Esophagus muscularis mucosa (tissue), 4 donors: ENCODE measurements around the gene ORC3. TPM values are rescaled to one million over a fixed set of nuclear protein-coding genes. Genes with fewer than 3 reads are reported as not detected.
"Not testable (repeated sequence)": the region's sequence is repeated elsewhere in the genome, so short reads cannot be mapped to it uniquely, and the experiment has no call there.

Experiments used
- DNase-seq: peaks from one replicate; pipeline ENCODE4 v3.0.0-alpha.2; 2017; ENCODE audit errors: extremely low spot score
- H3K27ac ChIP-seq, 4 donors: fragments of 200-600 bp; sonication (generic); replicated peaks in 1 of 4; 1 replicate in 3 of 4; 2 replicates in 1 of 4; pipeline ENCODE4 v1.5.1; 2016 to 2019; ENCODE audit warnings: mild to moderate bottlenecking in 1 of 4
- H3K27me3 ChIP-seq, 4 donors: fragments of 200-600 bp; sonication (generic); one replicate each; pipeline versions ENCODE4 v1.5.1 to v1.6.0; 2016 to 2019
- H3K36me3 ChIP-seq, 4 donors: fragments of 200-600 bp; sonication (generic); one replicate each; pipeline ENCODE4 v1.5.1; 2016 to 2019
- H3K4me1 ChIP-seq, 4 donors: fragments of 200-600 bp; sonication (generic); one replicate each; pipeline ENCODE4 v1.5.1; 2016 to 2019
- H3K4me3 ChIP-seq, 4 donors: fragments of 200-600 bp; sonication (generic); 1 replicate in 2 of 4; 2 replicates in 2 of 4; pipeline ENCODE4 v1.5.1; 2016 to 2019; ENCODE audit warnings: mild to moderate bottlenecking in 4 of 4, moderate library complexity in 1 of 4
- H3K9me3 ChIP-seq, 4 donors: fragments of 200-600 bp; sonication (generic); 1 replicate in 3 of 4; 2 replicates in 1 of 4; pipeline ENCODE4 v1.5.1; 2016 to 2019
- EP300 ChIP-seq: sonication (generic); formaldehyde crosslinking; IDR thresholded peaks from one replicate; pipeline ENCODE4 v1.6.1; 2017; ENCODE audit warnings: antibody characterized with exemption
- POLR2A ChIP-seq: fragments of 450-650 bp; IDR thresholded peaks from one replicate; pipeline ENCODE4 v1.6.1; 2017; ENCODE audit warnings: antibody characterized with exemption, moderate library complexity, mild to moderate bottlenecking, low read depth
- POLR2AphosphoS5 ChIP-seq, 2 donors: sonication (generic); formaldehyde crosslinking; IDR thresholded peaks; one replicate each; pipeline ENCODE4 v1.6.1; 2017; ENCODE audit warnings: antibody characterized with exemption in 2 of 2
- whole genome bisulfite sequencing: methylation state at CpG from one replicate; pipeline ENCODE4 v1.1.5; 2018; 5-methylcytosine and 5-hydroxymethylcytosine counted together
- intact Hi-C: fragments of 100-400 bp; cut with DNase I; formaldehyde crosslinking; loops from one replicate; pipeline ENCODE4 v1.15.1; 2023
- total RNA-seq, 4 donors: library from RNA; depleted of rRNA; stranded (reverse); fragments of >200 nt; gene quantifications; one replicate each; pipeline versions ENCODE4 v1.1.0 to v1.2.1, GENCODE V29; 2016
- TF ChIP-seq, protein P1 (sequence below), 3 experiments: fragments of 200-600 bp in 2 of 3; fragments of 450-650 bp in 1 of 3; sonication (generic) in 2 of 3; IDR thresholded peaks; one replicate each; pipeline ENCODE4 v1.5.1; 2017 to 2019; ENCODE audit warnings: antibody characterized with exemption in 3 of 3, mild to moderate bottlenecking in 2 of 3, moderate library complexity in 1 of 3

ORC3 gene
- total RNA-seq, 4 donors from 2014 or later: 9.9 to 18.7 (median 12.6) TPM

DNA sequence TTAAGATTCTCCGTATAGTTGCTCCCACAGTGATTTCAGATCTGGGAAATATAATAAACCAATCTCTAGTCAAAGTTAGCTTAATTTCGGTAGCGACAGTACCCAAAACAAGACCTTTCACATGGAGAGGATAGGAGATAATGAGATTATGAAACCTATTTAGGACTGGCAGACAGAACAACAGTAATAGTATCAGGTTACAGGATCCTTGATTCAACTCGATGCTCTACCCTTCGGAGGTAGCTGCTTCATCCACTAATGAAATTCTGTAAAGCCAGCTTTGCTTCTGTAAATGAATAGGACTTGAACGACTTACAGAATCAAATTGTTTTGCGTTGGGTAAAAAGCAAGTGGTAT lies 112.6 kb downstream of the ORC3 start:
- intact Hi-C loops: no loop called here
- DNase-seq: no peak
- WGBS: 0% methylated on average over 7 of the region's 7 CpGs
- Histone ChIP-seq H3K4me3 (peak overlapping the region; percentile 82 to 99 (median 94)), H3K36me3 (no peaks in the 10 kb centered on the region), H3K9me3 (no peaks in the 10 kb centered on the region), H3K27me3 (no peaks in the 10 kb centered on the region), H3K27ac (peak overlapping the region; percentile 92 to 99 (median 98)), H3K4me1 (peaks cover 21 to 28% (median 24%) of the 10 kb centered on the region in 4 donors)
- TF ChIP-seq EP300 (no peak), POLR2AphosphoS5 (IDR thresholded peaks at IDR 0.05) (no peak), POLR2A (no peak)
- TF ChIP-seq, protein P1, sequence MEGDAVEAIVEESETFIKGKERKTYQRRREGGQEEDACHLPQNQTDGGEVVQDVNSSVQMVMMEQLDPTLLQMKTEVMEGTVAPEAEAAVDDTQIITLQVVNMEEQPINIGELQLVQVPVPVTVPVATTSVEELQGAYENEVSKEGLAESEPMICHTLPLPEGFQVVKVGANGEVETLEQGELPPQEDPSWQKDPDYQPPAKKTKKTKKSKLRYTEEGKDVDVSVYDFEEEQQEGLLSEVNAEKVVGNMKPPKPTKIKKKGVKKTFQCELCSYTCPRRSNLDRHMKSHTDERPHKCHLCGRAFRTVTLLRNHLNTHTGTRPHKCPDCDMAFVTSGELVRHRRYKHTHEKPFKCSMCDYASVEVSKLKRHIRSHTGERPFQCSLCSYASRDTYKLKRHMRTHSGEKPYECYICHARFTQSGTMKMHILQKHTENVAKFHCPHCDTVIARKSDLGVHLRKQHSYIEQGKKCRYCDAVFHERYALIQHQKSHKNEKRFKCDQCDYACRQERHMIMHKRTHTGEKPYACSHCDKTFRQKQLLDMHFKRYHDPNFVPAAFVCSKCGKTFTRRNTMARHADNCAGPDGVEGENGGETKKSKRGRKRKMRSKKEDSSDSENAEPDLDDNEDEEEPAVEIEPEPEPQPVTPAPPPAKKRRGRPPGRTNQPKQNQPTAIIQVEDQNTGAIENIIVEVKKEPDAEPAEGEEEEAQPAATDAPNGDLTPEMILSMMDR (IDR thresholded peaks at IDR 0.05): no peak

DNA sequence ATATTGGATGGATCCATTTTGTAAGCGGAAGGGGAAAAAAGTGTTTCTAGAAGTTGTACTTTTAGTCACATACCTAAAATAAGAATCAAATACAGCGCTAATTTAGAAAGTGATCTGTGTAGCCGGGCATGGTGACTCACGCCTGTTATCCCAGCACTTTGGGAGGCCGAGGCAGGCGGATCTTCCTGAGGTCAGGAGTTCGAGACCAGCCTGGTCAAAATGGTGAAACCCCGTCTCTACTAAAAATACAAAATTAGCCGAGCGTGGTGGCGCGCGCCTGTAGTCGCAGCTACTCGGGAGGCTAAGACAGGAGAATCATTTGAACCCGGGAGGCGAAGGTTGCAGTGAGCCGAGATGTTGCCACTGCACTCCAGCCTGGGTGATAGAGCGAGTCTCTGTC lies 113.1 kb downstream of the ORC3 start:
- Histone ChIP-seq H3K4me1 (peaks cover 16 to 23% (median 20%) of the 10 kb centered on the region in 4 donors), H3K27ac (peak overlapping the region; percentile 92 to 99 (median 98)), H3K4me3 (peak overlapping the region; percentile 82 to 99 (median 94))
- H3K27me3 ChIP-seq, H3K9me3 ChIP-seq, DNase-seq, intact Hi-C loops, H3K36me3 ChIP-seq: not testable (repeated sequence)
- 80% methylated on average over 19 of the region's 19 CpGs for WGBS

DNA sequence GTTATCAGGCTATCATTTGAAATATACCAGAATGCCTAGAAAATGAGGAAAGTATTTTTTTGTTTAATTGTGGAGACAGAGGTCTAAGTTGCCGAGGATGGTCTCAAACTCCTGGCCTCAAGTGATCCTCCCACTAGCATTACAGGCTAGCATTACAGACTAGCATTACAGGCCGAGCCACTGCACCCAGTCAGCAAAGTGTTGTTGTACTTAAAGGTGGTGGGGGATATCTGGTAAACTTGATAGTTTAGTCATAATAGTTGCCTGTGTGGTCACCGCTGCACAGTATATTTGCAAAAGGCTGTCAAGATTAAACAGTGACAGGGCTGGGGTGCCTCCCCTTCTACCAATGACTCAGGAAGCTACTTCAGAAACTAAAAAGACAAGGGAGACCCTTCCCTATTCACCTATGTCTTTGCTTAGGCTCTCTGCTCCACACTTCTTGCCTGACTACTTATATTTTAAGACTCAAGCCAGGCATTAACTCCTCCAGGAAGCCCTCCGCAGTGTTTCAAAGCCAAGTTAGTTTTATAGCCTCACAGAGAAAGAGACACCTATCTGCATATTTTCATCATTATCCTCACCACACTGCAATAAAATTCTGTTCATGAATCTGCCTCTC lies 115.2 kb downstream of the ORC3 start:
- Histone ChIP-seq H3K27ac (no peak overlapping the region), H3K36me3 (no peaks in the 10 kb centered on the region), H3K9me3 (no peaks in the 10 kb centered on the region), H3K4me3 (no peak overlapping the region), H3K27me3 (no peaks in the 10 kb centered on the region), H3K4me1 (peaks cover 5 to 13% (median 6%) of the 10 kb centered on the region in 4 donors)
- DNase-seq: no peak
- TF ChIP-seq POLR2AphosphoS5 (IDR thresholded peaks at IDR 0.05): no peak
- intact Hi-C loops: no loop called here
- 87% methylated on average over 4 of the region's 4 CpGs for WGBS

DNA sequence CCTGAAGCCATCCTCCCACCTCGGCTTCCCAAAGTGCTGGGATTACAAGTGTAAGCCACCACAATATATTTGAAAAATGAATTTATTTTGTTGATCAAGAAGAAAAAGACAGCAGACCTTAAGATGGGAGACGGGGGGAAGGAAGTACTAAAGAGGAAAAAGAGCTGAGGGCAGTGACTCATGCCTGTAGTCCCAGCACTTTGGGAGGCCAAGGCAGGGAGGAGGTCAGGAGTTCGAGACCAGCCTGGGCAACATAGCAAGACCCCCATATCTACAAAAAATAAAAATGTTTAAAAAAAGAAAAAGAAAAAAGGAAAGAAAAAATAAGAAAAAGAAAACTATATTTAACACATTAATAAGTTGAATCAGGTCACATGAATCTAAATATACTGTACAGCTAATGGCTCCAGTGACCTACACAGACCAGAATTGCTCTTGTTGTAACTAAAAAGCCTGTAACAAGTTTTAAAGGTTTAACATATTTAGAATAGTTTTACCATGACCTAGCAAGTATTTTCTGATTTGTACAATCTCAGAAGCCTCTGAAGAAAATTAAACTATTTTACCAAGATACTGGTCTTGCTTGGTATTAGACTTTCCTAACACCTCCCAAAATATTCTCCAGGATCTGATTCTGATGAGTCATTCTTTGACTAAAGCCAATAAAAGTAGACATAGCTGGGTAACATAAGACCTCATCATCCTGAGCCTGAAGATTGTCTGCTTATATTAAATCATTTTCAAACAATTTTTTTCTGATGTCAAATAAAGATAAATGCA lies 116.4 kb downstream of the ORC3 start:
- H3K27me3 ChIP-seq: no peaks in the 10 kb centered on the region
- H3K4me3 ChIP-seq: no peak overlapping the region
- no peak for DNase-seq
- whole genome bisulfite sequencing: 91% methylated on average over 3 of the region's 3 CpGs
- H3K36me3 ChIP-seq: no peaks in the 10 kb centered on the region
- no peaks in the 10 kb centered on the region for H3K9me3 ChIP-seq
- intact Hi-C loops: no loop called here
- H3K4me1 ChIP-seq: peaks cover 5 to 13% (median 6%) of the 10 kb centered on the region in 4 donors
- TF ChIP-seq POLR2AphosphoS5 (IDR thresholded peaks at IDR 0.05) (no peak), EP300 (no peak), POLR2A (no peak)
- TF ChIP-seq, protein P1 (IDR thresholded peaks at IDR 0.05): no peak
- H3K27ac ChIP-seq: no peak overlapping the region

DNA sequence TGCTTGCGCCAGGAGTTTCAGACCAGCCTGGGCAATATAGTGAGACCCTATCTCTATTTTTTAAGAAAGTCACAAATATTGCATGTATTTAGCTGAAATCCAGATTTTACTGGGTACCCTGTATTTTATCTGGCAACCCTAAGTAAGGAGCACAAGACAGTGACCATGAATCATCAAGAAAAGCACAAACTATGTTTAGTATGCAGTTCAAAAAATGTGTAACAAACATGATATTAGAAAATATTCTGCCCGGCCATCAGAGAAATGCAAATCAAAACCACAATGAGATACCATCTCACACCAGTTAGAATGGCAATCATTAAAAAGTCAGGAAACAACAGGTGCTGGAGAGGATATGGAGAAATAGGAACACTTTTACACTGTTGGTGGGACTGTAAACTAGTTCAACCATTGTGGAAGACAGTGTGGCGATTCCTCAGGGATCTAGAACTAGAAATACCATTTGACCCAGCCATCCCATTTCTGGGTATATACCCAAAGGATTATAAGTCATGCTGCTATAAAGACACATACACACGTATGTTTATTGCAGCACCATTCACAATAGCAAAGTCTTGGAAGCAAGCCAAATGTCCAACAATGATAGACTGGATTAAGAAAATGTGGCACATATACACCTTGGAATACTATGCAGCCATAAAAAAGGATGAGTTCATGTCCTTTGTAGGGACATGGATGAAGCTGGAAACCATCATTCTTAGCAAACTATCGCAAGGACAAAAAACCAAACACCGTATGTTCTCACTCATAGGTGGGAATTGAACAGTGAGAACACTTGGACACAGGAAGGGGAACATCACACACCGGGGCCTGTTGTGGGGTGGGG lies 118.9 kb downstream of the ORC3 start:
- H3K36me3 ChIP-seq, H3K9me3 ChIP-seq, H3K27me3 ChIP-seq, H3K4me1 ChIP-seq, DNase-seq, H3K27ac ChIP-seq, H3K4me3 ChIP-seq, intact Hi-C loops: not testable (repeated sequence)
- 87% methylated on average over 4 of the region's 7 CpGs for WGBS

DNA sequence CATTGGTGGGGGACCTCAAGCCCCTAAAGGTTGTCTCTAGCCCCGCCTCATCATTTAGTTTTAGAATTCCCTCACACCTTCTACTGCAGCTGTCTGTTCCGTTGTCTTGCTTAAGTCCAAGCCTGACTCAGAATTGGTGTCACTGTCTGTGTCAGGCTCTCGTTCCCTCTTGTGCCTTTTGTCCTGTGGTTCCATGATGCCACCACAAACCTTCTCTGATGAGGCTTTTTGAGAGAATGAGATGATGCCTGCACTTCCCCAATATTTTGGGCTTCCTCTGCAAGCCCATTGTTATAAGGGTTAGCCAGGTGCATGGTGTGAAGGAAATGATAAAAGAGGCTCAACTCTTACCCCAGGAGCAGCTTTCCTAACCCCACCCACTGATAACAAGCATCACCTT lies 120.2 kb downstream of the ORC3 start:
- Histone ChIP-seq H3K27me3 (no peaks in the 10 kb centered on the region), H3K27ac (no peak overlapping the region), H3K4me1 (peaks cover 0 to 7% (median 0%) of the 10 kb centered on the region in 4 donors), H3K36me3 (no peaks in the 10 kb centered on the region), H3K4me3 (no peak overlapping the region), H3K9me3 (no peaks in the 10 kb centered on the region)
- DNase-seq: no peak
- intact Hi-C loops: no loop called here
- 83% methylated on average over 3 of the region's 3 CpGs for WGBS
- no peak for TF ChIP-seq EP300
- TF ChIP-seq POLR2AphosphoS5 (IDR thresholded peaks at IDR 0.05): no peak
- TF ChIP-seq, protein P1 (IDR thresholded peaks at IDR 0.05): no peak
- no peak for TF ChIP-seq POLR2A

DNA sequence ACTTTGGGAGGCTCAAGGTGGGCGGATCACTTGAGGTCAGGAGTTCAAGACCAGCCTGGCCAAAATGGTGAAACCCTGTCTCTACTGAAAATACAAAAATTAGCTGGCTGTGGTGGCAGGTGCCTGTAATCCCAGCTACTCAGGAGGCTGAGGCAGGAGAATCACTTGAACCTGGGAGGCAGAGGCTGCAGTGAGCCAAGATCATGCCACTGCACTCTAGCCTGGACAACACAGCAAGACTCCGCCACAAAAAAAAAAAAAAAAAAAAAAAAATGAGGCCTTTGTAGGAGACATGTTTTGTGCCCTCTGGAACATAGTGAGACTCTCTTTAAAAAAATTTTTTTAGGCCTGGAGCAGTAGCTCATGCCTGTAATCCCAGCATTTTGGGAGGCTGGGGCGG lies 122.8 kb downstream of the ORC3 start:
- H3K9me3 ChIP-seq, H3K4me3 ChIP-seq, DNase-seq, H3K27me3 ChIP-seq, H3K36me3 ChIP-seq, H3K4me1 ChIP-seq, intact Hi-C loops, H3K27ac ChIP-seq: not testable (repeated sequence)
- WGBS: 87% methylated on average over 3 of the region's 3 CpGs
